Body of pancreas (tissue), 4 donors: ENCODE measurements around the gene ARHGEF17.

Experiments
- CTCF ChIP-seq, 7 experiments: fragments of 450-650 bp in 4 of 7; fragments of 200-600 bp in 3 of 7; sonication (generic) in 3 of 7; IDR thresholded peaks; one replicate each; pipeline ENCODE4 v1.5.1; 2016 to 2019; ENCODE audit warnings: antibody characterized with exemption in 7 of 7
- POLR2A ChIP-seq, 3 donors: fragments of 450-650 bp; IDR thresholded peaks; one replicate each; pipeline ENCODE4 v1.6.1; 2016; ENCODE audit warnings: antibody characterized with exemption in 3 of 3, mild to moderate bottlenecking in 2 of 3

GRCh38 chr11:73412308-73412707 lies 104.2 kb downstream of the ARHGEF17 start:
- TF ChIP-seq CTCF (IDR thresholded peaks at IDR 0.05) = no peak
- TF ChIP-seq POLR2A (IDR thresholded peaks at IDR 0.05) = no peak
